IPS-NIHi7 (cell line): ENCODE results near the gene NRG3.
A peak's percentile ranks its signal among the peaks of the same experiment; 100 is the strongest.

Experiments
- DNase-seq: peaks from one replicate; pipeline ENCODE4 v3.0.0; 2012; ENCODE audit warnings: mixed read lengths; ENCODE audit errors: extremely low spot score

NRG3 gene

DNA sequence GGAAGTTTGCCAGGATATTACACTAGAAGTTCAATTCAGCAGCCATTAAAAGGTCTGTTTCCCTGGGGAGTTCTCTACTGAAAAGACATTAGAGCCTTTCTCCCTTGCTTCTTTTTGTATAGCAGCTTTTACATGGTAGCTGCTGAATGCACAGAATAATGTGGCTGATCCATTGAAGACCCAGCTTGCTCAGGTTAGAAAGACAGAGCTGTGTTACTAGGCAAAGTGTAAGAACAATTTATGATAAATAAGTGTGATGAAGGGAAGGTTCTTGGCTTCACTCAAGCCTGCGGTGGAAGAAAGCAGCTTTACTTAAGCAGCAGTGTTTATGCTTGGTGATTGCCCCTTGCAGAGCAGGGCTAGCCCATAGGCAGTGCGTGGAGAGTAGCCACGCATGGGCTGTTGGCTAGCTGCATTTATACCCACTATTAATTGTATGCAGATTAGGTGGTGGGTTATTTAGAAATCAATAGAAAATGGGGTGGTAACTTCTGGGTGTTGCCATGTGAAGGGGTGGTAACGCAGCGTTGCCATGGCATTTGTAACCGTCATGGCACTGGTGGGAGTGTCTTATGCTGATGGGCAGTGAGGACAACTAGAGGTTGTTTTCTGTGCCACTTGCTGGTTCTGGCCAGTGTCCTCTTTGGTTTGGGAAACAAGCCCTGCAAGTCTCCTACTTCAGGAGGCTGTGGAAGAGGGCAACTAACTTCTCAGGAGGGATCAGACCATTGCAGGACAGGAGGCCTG is 942.9 kb downstream of the NRG3 start:
- no peak for DNase-seq

DNA sequence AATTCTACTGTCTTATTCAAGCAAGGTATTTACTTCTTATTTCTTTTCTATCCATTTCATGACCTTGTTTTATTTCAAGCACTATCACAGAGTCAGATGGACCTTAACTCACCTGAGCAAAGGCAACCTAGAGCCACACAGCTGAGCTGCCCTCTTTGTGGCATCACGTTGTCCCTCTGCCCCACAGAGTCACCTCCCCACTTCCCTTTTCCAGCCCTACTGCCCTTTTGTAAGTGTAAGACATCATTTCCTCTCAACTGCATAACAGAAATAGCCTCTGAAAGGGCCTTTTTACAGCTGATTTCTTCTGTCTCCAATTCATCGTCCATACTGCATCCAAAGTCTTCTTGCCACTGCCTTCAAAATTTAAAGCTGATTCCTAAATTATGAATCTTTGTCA is 946.0 kb downstream of the NRG3 start:
- no peak for DNase-seq

DNA sequence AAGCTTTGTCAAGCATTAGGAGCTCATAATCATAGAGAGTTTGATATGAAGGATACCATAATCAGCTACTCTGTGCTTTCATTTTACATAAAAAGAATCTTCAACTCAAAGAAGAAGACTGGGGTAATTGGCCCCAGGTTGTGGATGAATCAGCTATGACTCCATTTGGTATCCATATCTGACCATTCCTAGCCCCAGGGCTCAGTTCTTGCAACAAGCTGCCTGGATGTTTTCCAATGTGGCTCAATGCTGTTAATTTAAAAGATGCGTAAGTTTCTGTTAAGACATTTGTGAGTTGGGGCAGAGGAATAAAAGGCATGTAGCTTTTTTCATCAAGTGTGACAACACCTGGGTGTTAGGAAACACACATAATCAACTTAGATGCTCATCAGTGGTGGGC is 951.1 kb downstream of the NRG3 start:
- no peak for DNase-seq

DNA sequence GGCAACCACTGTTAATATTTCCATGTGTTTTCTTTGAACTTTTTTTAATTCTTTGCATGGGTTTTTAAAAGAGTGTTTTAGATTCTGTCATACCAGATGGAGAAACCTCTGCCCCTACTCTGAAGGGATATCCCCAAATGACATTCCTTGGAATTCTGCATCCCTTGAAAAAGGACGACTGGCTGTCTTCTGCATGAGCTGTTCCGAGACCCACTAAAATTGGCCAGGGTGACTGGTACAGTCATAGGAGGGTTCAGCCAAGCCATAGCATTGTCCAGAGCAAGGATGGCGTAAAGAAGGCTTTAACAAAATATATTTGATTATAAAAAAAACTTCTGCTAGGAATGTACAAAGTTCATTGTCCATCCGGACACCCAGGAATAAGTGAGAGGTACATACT is 952.9 kb downstream of the NRG3 start:
- no peak for DNase-seq

DNA sequence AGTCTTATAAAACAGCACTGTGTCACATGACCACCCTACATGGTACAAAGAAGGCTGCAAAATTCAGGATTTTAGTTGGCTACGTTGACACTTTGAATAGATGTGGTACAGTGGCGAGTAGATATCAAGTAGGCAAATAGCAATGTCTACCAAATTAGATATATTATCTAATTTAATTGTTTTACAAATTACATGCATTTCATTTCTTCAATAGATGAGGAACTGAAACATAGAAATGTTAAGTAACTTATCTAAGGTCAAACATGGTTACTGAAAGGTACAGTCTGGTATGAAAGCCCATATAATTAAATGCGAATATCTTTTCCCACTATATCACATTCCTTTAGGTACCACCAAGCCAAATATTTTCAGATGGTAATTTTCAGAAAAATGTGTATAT is 972.2 kb downstream of the NRG3 start:
- no peak for DNase-seq

DNA sequence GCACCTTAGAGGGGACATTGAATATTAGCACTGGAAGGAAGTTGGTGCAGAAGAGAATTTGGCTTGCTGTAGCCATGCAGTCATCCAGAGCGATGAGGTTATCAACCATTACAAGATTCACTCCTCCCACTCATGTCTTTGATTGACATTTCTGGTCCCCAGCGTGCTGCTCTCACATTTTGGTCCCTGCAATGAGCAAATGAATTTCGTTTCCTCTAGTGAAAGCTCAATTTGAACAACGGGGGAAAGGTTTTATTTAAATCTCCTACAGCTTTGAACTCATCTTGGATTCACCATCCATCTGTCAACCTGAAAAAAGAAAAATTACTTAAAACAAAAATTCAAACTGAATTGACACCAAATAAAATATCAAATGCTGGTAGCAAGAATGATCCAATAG is 975.2 kb downstream of the NRG3 start:
- DNase-seq, result no peak

DNA sequence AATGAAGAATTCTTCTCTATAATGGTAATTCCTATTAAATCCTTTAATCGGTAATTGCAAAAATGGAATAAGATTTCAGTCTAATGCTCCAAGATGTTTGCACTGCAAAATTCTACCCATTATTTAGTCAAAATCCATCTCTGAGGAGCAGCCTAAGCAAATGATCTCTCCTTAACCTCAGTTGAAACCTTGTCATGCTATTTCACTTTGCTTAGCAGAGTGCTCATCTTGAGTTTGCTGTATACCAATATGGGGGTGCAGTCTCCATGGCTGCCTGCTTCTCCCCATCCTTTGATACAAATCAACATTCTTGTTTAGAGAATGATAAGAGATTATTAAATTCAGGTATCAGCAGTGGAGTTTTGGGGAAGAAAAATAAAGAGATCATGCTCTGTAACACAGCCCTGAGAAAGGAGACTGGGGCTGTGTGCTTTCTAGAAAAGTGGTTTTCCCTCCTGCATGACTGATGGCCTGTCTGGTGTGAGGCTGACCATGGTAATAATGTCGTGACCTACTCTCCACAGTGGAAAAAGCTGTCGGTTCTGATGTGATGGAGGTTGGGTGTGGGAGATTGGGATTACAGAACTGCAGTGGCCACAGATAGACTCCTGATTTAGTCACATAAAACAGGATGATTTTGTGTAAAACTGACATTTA is 982.1 kb downstream of the NRG3 start:
- no peak for DNase-seq

DNA sequence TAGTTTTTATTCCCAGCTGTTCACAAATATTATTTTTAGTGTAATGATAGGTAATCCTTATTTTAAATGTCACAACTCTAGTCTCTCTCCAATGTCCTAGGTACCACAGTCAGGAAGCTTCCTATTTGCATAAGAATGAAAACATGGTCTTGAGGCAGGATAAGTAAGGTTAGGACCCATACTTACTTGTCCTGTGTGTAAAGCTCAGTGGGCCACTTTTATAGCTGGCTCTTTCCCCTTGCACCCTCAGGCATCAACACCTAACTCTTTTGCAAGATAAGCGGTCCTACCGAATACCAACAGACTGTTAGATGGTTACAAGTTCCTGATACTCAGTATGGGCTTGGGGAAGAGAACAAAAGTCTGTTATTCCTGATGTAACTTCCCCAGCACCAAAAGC is 986.9 kb downstream of the NRG3 start:
- DNase-seq, result no peak

DNA sequence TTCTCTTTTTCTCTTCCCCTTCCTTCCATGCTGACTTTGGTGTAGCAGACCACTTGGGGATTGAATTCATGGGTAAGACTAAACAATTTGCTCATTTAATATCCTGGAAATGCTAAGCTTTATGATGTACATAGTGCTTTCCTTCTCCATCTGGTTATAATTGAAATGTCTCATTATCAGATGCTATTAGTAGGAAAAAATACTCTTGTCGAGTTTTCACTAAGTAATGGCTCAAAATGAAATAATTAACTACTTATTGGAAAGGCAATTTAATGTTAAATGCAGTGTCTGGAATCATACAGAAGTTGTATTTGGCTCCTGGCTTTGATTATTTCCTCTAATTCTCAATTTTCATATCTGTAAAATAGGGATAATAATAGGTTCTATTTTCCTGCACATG is 990.4 kb downstream of the NRG3 start:
- no peak for DNase-seq

DNA sequence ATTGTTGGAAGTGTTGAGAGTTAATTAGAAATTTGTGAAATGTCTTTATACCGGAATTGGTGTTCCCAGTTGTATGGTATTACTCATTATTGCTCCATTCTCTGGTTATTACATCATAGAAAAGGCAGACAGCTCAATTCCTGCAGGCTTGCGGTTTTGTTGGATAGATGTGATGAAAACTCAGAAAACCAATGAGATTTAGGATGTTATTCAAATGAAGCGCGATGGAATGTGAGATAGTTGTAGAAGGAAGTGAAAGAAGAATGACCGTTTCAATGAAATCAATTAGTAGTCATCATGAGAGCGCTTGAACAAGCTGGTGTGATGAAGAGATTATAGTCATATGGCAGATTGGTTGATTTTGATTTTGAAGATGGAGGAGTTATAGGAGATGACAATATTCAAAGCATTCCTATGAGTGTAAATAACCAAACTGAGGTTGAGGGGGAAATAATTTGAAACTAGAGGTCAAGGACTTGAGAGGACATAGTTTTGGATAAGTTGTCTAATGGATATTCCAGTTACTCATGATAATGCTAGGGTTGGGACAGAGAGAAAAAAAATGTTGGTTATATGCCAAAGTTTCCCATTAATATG is 991.5 kb downstream of the NRG3 start:
- no peak for DNase-seq

DNA sequence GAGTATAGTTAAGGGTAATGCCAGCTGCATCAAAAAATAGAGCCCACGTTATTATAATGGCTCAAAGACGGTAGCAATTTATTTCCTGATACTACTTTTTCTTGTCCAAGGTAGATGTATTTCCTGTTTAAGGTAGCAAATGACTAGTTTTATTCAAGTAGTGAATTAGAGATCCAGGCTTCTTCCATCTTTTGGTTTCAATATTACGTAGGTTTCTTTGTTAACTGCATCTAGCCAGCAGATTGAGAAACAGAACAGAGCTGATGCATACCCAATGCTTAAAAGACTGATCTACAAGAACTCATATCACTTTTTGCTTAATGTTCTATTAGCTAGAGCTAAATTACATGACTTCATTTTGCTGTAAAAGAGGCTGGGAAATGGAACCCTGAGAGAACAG is 992.1 kb downstream of the NRG3 start:
- DNase-seq, result no peak

DNA sequence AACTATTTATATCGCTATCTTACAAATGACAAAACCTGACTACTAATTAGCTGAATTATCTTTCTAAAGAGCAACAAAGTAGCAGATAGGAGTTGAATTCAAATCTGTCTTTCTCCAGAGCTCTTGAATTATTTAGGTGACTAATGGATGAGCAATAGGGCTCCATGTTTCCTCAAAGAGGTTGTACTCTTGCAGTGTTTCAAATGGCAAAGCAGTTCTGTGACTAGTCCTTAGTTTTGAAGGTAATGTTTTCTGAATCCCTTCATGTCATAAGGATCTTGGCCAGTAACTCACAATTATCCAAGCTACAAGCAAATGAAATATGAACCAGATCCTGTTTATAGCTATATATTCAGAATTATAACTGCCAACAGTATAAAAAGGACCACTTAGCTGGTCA is 999.7 kb downstream of the NRG3 start:
- no peak for DNase-seq

DNA sequence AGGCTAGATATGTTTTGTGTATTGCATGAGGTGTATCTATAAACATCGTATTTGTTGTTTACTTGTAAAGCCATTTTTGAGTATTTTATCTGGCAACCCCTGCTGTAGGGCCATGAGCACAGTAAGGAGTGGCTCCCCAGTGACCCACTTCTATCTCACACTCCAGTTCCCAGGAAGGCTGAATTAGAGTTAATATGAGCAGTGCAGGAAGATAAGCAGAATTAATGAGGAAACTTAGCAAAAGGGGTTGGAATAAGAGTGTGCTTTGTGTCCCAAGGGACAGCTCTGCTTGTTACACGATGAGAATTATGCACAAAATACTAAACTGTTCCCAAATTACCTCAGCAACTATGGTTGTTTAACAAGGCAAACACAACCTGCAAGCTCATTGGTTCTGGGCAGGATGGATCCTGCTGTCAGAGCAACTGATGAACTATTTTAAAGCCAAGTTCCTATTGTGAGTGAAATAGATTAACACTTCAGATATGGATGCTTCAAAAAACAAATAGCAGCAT is 1005.8 kb downstream of the NRG3 start:
- DNase-seq, result no peak

DNA sequence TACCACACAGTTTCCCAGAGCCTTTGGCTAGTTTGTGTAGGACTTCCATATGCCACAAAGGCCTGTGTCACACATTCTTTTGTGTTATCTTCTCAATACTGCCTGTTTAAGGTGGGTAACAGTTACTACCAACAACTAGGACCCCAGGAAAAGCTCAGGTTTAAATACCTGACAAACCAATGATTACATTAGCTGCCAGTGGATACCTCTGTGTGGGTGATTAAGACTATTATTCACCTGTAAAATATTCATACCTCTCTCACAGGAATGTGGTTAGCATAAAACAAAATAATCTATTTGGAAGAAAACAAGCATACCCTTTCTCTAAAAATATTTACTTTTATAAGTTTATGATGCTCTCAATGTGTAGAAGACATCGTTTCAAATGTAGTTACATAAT is 1007.7 kb downstream of the NRG3 start:
- DNase-seq, result no peak

DNA sequence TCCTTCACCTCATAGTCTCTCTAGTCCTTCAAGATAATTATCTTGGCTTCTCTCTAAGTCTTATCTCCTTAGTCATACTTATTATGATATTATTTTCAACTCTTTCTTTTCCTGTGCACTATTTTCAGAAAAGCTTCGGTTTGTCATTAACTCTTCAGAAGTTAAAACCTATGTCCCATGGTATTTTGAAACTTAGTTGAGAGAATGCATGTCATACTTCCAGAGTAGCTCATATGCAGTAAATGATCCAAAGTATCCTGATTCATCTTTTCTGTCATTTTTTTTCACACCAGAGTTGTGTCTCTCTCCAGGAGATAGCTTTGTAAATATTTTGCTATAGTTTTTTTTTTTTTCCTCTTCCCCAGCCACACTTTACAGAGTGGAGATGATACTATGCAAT is 1008.6 kb downstream of the NRG3 start:
- DNase-seq, result no peak

DNA sequence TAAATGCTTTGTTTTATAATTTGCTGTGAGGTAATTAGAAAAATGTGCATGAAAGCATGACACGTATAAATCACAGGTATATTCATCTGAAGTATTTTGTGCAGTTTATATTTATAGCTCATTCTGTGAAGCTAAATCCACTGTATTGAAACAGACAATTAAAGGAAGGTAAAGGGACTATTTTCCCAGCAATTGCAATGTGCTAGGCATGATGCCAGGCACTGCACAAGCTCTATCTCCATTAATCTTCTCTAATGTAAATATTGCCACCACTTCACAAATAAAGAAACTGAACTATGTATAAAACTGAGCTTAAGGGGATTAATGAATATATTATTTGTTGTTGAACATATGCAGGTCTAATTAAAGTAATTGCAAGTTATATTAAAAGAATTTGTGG is 1012.5 kb downstream of the NRG3 start:
- no peak for DNase-seq

DNA sequence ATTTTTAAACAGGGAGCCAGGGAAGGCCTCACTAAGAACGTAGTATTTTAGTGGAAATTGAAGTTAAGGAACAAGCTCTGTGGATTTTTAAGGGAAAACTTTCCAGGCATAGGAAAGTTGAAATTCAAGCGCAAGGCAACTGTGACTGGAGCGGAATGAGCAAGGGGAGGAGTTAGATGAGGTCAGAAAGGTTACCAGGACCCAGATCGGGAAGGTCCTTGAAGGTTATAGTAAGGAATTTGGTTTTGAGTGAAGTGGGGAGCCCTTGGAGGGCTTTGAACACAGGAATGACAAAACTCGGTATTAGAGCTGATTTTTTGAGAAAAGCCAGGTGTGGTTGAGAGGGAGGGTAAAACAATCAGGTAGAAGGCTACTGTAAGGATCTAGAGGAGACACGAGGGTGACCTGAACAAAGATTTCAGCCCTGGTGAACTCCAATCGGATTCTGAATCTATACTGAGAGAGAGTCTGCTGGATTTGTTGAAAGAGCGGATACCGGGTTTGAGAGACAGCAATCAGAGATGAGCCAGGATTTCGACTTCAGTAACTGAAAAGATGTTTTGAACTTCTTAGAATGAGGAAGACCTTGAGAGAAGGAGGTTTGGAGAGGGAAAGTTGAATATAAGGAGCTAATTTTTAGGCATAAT is 1013.9 kb downstream of the NRG3 start:
- DNase-seq, result peak; percentile 60

DNA sequence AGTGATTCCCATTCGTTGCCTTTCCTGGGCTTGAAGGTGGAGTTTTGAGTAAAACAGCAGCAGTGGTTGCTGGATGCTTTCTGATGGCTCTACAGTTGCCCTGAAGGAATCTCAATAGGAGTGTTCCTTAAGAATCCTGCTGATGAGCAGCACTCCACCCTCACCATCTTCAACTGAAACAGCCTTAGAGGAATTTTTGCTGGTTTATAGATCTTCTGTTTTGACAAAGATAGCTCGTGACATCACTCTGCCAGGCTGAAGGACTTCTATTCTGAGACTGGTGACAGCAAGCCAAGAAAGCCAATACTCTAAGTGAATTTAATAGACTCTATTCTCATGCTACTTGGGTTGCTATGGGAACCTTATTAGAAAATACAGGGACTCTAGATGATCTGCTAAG is 1014.7 kb downstream of the NRG3 start:
- no peak for DNase-seq

DNA sequence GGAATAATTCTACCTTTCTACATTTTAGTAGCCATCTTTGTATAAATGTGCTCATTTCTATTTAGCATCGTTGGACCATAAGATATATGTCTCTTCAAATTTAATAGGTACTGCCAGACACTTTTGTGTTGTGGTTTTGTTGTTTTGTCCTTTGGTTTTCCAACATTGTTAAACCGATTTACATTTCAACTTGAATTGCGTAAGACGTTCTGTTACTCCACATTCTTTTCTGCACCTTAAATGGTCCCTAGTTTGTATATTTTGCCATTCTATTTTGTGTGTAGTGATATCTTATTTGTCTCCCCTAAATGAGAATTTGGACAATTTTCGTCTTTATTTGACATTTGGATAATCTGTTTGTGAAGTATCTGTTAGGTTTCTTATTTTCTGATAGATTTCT is 1015.6 kb downstream of the NRG3 start:
- no peak for DNase-seq

DNA sequence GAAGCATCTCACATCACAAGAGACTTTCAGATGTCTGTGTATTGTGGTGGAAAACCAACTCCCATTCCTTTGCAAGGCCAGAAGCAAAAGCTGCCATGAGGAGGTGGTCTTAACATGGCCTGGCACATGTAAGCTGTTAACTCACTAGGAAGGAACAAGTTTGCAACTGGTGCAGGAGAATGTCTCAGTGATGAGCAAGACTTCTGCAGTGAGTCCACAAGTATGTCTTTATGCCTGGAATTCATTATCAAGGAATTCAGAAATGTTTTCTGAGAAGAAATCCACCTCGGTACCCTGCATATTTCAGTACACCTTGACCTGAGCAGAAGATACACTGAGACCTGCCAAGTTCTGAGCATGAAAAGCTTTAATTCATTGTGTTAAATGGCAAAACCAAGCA is 1033.1 kb downstream of the NRG3 start:
- no peak for DNase-seq

DNA sequence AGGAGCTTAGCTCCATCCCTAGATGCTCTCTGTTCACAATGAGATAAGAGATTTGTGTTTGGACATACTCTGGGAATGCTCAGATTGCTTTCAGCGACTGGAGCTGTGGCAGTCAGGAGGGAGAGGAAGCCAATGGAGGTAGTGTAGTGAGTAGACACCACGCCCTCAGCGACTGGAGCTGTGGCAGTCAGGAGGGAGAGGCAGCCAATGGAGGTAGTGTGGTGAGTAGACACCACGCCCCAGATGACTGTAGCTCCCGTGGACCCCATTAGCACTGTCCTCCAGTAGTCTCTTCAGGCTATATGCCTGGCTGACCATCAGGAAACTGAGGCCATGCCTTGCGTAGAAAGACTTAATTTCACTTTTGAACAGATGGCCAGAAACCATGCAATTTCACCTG is 1033.8 kb downstream of the NRG3 start:
- no peak for DNase-seq

DNA sequence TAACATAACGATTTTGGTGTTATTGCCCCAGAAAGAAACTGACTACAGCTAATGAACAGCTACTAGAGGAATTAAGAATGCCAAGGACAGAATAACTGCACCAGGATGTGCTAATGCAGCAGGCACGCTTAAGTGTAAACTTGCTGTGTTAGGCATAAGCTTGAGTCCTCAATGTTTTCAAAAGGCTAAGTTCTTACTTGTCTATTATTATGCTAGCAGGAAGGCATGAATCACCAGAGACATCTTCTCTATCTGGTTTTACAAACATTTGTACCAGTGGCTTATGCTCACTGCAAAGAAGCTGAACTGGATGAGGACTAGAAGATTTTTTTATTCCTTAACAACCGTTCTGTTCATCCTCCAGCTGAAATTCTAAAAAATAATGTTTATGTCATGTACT is 1035.3 kb downstream of the NRG3 start:
- no peak for DNase-seq

DNA sequence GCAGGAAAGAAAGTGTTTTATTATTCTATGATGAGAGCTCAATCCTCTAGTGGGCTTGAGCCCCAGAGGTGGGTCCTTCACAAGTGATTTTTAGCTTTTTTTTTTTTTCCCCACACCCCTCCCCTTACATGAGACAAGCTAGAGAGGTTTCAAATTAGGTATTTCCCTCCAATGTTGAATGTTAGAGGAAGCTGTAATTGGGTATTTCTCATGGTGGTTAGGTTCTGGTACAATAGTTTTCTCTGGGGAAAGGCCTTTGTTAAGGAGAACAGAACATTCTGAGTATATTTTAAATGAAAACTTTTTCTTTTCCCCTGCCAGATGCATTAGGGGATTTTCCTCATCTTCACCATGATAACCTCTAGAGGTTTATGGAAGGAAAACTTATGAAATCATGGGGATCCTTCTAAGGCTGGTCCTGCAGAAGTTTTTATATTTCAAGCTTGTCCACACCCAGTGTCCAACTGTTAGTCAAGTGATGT is 1039.7 kb downstream of the NRG3 start:
- no peak for DNase-seq
